ENCODE results near the gene FAM151B.
"Not testable (repeated sequence)": the region's sequence is repeated elsewhere in the genome, so short reads cannot be mapped to it uniquely, and the experiment has no call there.

Gene FAM151B

DNA sequence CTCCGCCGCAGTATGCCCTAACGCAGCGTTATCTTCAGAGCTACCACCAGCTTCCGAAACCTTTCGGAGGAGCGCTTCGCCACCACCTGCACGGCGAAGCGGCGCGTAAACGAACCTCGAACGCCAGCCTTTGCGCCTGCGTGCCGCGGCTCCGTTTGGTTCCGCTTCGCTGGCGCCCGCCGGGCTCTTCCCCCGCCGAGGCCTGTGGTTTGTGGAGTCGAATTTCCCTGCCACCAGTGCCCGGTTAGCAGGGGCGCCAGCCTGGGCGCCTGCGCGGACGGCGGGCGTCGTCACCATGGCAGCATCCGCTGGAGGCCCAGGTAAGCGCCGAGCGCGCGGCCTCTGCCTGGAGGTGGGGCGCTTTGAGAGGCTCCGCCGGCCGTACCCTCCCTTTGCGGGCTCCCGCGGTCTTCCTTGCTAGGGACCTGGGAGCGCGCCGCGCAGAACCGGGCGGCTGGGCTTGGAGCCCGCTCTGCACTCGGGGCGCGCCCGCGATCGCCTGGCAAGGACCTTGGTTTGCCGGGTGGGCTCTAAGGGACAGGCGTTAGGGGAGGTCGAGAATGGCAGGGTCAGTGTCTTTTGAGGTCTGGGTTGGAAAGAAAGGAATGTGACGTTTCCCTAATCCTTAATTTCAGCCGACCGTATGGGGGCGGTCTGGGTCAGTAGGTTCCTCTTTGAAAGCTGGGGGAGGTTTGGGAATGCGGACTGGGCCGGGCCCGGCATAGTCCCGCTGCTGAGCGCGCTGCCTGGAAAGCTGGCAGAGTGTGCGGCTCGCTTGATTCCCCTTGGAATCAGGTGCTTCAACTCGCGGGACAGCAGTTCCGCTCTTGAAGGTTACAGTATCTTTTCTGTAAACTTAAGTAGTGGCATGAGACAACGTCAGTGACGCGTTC, at the start of gene FAM151B:
Gene FAM151B (plus strand): TSS at position 272 of the 893 bp plus-strand sequence. CDS start 24 bp downstream, at position 296.
- in situ Hi-C loops (cut with MboI; ENCODE audit: low sequenced_read_pairs), result no loop called here

GRCh38 chr5:80438739-80439138, 49.2 kb upstream of the FAM151B start:
- in situ Hi-C loops (cut with MboI; ENCODE audit: low sequenced_read_pairs), result no loop called here

GRCh38 chr5:80439213-80439612, 48.7 kb upstream of the FAM151B start:
- in situ Hi-C loops (cut with MboI; ENCODE audit: low sequenced_read_pairs), result no loop called here

DNA sequence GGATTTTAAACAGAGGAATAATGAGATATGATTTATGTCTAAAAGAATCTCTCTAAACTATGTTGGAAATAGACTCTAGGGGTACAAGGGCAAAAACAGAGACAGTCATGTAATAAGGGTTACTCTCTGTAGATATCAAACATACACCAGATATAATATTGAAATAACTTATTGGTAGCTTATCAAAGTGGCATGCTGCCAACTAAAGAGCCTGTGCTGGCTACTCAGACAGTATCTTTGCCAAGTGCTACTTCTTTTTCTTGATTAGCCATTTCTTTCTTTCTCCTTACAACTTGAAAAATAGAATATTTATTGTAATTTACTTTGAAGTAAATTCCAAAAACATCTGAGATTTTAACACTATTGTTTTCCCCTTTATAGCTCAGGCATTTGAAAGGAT, 45.2 kb upstream of the FAM151B start:
- in situ Hi-C loops (cut with MboI; ENCODE audit: low sequenced_read_pairs), result no loop called here

- in situ Hi-C loops (cut with MboI; ENCODE audit: low sequenced_read_pairs), result no loop called here
Measured at GRCh38 chr5:80453366-80453765, 34.5 kb upstream of the FAM151B start.

DNA sequence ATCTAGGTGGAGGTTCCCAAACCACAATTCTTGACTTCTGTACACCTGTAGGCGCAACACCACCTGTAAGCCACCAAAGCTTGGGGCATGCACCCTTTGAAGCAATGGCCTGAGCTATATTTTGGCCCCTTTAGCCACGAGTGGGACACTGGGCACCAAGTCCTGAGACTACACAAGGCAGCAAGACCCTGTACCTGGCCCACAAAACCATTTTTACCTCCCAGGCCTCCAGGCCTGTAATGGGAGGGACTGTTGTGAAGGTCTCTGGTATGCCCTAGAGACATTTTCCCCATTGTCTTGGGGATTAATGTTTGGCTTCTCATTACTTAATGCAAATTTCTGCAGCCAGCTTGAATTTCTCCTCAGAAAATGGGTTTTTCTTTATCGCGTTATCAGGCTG, 24.6 kb upstream of the FAM151B start:
- in situ Hi-C loops (cut with MboI; ENCODE audit: low sequenced_read_pairs), result no loop called here

- in situ Hi-C loops (cut with MboI; ENCODE audit: low sequenced_read_pairs), result no loop called here
Measured at GRCh38 chr5:80466669-80467485, 21.0 kb upstream of the FAM151B start.

GRCh38 chr5:80468131-80468530, 19.8 kb upstream of the FAM151B start:
- in situ Hi-C loops (cut with MboI; ENCODE audit: low sequenced_read_pairs), result no loop called here

DNA sequence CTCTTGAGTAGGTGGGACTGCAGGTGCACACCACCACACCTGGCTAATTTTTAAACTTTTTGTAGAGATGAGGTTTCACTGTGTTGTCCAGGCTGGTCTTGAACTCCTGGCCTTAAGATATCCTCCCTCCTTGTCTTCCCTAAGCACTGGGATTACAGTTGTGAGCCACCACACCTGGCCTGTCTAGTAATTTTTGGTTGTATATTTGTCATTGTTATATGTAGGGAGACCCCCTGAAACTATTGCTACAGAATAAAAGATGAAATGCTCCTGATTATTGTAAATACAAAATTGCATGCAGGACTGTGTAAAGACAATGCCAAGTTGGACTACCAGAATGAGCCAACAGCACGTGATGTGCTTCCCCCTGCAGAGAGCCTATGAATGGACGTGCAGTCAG, 17.3 kb upstream of the FAM151B start:
- in situ Hi-C loops (cut with MboI; ENCODE audit: low sequenced_read_pairs), result not testable (repeated sequence)

DNA sequence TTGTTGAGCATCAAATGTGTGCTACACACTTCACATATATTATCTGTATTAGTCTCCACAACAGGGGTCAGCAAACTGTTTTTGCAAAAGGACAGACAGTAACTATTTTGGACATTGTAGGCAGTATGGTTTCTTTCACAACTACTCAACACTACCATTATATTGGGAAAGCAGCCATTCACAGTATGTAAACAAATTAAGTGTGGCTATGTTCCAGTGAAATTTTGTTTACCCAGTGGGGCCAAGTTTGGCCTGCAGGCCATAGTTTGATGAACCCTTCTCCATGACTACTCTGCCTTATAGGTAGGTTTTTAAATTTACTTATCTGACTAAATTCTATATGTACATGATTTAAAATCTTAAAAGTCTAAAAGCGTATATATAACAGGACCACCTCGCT, 13.0 kb upstream of the FAM151B start:
- in situ Hi-C loops (cut with MboI; ENCODE audit: low sequenced_read_pairs), result no loop called here

GRCh38 chr5:80479713-80480112, 8.2 kb upstream of the FAM151B start:
- in situ Hi-C loops (cut with MboI; ENCODE audit: low sequenced_read_pairs), result no loop called here

GRCh38 chr5:80480354-80480753, 7.5 kb upstream of the FAM151B start:
- in situ Hi-C loops (cut with MboI; ENCODE audit: low sequenced_read_pairs), result no loop called here

DNA sequence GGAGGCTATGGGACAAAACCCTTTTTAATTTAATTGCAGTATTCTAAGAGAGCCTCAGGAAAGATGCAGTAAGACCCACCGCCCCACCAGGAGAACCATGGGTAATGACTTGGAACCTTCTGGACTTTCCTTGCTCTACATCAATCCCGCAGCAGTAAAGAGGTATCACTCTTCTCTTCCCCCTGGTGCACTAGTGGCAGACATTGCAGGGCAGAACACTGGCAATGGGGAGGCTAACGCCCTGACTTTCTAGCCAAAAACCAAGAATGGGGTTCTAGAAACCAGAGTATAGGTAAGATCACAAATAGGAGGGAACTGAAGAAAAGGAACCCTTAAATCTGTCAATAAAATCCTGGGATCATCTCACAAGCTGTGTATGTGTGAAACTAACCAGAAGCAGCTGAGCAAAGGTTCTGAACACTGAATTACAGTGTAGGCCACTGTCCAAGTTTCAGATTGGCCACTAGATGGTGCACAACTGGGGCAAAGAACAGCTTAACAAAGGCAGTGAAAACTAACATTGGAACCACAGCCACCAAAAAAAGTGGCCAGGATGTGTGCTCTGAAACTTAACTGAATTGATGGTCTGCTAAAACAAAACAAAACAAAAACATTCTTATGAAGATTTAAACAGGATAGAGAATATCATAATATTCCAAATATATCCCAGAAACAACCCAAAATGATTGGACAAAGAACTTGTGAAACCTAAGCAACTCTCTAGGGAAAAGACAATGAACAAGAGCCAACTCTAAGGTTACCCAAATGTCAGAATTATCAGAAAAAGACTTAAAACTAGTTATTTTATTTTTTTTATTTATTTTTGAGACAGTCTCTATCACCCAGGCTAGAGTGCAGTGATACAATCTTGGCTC, 6.6 kb upstream of the FAM151B start:
- in situ Hi-C loops (cut with MboI; ENCODE audit: low sequenced_read_pairs), result no loop called here

DNA sequence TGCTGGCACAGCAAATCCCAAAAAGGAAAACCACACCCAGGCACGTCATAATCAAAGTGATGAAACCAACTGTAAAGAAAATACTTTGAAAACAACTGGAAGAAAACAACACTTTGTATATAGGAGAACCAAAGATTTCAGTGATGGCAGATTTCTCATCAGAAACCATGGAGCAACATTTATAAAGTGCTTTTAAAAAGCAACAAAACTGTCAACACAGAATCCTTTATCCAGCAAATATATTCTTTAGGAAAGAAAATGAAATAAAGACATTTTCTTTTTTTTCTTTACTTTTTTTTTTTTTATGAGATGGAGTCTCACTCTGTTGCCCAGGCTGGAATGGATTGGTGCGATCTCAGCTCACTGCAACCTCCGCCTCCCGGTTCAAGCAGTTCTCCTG, 5.3 kb upstream of the FAM151B start:
- in situ Hi-C loops (cut with MboI; ENCODE audit: low sequenced_read_pairs), result no loop called here

DNA sequence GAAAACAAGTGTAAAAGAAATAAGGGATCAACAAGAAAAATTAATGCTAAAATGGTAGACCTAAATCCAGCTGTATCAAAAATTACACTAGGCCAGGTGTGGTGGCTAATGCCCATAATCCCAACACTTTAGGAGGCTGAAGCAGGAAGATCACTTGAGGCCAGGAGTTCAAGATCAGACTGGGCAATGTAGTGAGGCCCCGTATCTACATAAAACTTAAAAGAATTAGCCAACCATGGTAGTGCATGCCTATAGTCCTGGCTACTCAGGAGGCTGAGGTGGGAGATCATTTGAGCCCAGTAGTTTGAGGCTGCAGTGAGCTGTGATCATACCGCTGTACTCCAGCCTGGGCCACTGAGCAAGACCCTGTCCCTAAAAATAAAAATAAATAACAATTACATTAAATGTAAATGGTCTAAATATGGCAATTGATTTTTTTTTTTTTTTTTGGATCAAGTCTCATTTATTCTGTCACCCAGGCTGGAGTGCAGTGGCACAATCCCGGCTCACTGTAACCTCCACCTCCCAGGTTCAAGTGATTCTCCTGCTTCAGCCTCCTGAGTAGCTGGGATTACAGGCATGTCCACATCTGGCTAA, 4.2 kb upstream of the FAM151B start:
- in situ Hi-C loops (cut with MboI; ENCODE audit: low sequenced_read_pairs), result no loop called here

DNA sequence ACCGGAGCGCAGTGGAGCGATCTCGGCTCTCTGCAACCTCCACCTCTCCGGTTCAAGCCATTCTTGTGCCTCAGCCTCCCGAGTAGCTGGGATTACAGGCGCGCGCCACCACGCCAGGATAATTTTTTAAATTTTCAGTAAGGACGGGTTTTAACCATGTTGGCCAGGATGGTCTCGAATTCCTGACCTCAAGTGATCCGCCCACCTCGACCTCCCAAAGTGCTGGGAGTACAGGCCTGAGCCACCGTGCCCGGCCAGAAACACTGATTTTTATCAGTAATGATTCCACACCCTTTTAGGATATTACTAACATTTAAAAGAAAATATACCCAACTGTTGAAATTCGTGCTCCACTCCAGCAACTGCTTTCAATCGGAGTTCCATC, 464 bp upstream of the FAM151B start:
- in situ Hi-C loops (cut with MboI; ENCODE audit: low sequenced_read_pairs), result no loop called here

DNA sequence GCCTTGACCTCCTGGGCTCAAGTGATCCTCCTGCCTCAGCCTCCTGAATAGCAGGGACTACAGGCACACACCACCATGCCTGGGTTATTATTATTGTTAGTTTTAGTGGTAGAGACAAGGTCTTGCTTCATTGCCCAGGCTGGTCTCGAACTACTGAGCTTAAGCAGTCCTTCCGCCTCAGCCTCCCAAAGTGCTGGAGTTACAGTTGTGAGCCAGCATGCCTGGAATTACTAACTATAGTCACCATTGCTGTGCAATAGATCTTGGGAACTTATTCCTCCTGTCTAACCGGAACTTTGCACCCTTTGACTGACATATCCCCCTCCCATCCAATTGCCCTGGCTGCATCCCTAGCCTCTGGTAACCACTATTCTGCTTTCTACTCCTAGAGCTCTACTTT, 3.4 kb downstream of the FAM151B start:
- in situ Hi-C loops (cut with MboI; ENCODE audit: low sequenced_read_pairs), result no loop called here

GRCh38 chr5:80492741-80493140, 4.8 kb downstream of the FAM151B start:
- in situ Hi-C loops (cut with MboI; ENCODE audit: low sequenced_read_pairs), result no loop called here

- in situ Hi-C loops (cut with MboI; ENCODE audit: low sequenced_read_pairs), result not testable (repeated sequence)
Measured at GRCh38 chr5:80493443-80493842, 5.5 kb downstream of the FAM151B start.

DNA sequence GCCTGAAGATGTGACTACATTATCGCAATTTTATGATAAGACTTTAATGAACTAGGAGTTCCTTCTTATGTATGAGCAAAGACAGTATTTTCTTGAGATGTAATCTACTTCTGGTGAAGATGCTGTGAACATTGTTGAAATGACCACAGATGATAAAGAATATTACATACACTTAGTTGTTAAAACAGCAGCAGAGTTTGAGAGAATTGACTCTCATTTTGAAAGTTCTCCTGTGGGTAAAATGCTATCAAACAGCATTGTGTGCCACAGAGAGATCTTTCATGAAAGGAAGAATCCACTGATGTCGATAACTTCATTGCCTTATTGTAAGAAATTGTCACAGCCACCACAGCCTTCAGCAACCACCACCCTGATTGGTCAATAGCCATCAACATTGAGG, 8.0 kb downstream of the FAM151B start:
- in situ Hi-C loops (cut with MboI; ENCODE audit: low sequenced_read_pairs), result no loop called here

GRCh38 chr5:80502800-80503199, 14.9 kb downstream of the FAM151B start:
- in situ Hi-C loops (cut with MboI; ENCODE audit: low sequenced_read_pairs), result no loop called here
